ENCODE measurements around the gene ASTN2.

- TF ChIP-seq CTCF (IDR thresholded peaks at IDR 0.05), result no peak
- TF ChIP-seq POLR2A (IDR thresholded peaks at IDR 0.05), result no peak
- no peak for TF ChIP-seq EP300 (IDR thresholded peaks at IDR 0.05)
Observed at GRCh38 chr9:116954731-116955130, 460.1 kb downstream of the ASTN2 start.
